Measurements from ENCODE around the gene CALR.
"Not testable (repeated sequence)": the region's sequence is repeated elsewhere in the genome, so short reads cannot be mapped to it uniquely, and the experiment has no call there.

The CALR gene

GRCh38 chr19:12937927-12938778, at the start of gene CALR:
TSS of gene CALR (plus strand) at chr19:12938609. CDS start at chr19:12938680, 71 bp downstream.
- peak; percentile 99 for DNase-seq

DNA sequence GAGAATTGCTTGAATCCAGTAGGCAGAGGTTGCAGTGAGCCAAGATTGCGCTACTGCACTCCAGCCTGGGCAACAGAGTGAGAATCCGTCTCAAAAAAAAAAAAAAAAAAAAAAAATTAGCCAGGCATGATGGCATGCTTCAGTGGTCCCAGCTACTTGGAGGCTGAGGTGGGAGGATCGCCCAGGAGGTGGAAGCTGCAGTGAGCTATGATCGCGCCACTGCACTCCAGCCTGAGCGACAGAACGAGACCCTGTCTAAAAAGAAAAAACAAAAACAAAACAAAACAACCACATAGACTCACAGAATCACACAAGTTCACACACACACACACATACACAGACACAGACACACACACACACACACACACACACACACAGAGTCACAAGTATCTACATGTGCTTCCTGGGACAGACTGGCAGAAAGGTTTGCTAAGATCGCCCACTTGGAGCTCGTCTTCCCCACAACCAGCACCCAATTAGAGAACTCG, 48.1 kb upstream of the CALR start:
- DNase-seq: not testable (repeated sequence)

GRCh38 chr19:12890787-12891552, 47.4 kb upstream of the CALR start, which contains the start of gene GCDH:
TSS of gene GCDH (plus strand) at chr19:12891160. CDS start at chr19:12891305, 145 bp downstream.
- peak; percentile 99 for DNase-seq

GRCh38 chr19:12891553-12892021, 46.8 kb upstream of the CALR start:
- DNase-seq: no peak

GRCh38 chr19:12893582-12893981, 44.8 kb upstream of the CALR start:
- DNase-seq: no peak

DNA sequence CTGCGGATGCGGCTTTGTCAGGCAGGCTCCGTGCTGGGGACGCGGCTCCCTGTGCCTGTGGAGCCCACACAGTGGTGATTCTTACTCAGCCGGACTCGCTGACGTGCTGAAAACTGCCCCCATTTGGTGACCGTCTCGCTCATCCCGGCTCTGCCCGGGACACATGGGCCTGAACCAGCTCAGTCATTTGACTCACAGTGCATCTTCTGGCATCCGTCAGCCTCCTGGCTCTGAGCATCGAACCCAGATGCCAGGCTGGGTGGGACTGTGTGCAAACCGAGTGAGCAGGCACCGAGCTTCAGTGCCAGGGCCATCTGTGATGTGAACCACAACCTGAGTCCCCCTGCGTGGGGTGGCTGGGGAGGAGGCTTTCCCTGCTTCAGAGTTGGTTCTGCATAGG, 41.9 kb upstream of the CALR start:
- no peak for DNase-seq

GRCh38 chr19:12899891-12900518, 38.4 kb upstream of the CALR start:
- DNase-seq: no peak

DNA sequence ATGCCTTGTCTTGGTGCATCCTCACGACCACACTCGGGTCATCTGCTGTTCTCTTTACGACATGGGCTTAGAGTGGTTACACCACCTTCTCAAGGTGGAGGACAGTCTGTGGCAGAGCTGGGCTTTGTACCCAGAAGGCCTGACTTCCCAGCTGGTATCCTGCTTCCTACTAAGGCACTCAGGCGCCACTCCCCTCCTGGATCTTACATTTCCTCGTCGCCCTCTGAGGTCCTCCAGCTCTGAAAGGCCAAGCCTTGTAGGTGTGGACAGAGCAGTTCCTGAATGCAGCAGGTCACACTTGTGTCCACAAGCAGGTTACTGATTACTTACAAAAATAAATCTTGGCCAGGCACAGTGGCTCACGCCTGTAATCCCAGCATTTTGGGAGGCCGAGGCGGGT, 31.2 kb upstream of the CALR start:
- DNase-seq: no peak

DNA sequence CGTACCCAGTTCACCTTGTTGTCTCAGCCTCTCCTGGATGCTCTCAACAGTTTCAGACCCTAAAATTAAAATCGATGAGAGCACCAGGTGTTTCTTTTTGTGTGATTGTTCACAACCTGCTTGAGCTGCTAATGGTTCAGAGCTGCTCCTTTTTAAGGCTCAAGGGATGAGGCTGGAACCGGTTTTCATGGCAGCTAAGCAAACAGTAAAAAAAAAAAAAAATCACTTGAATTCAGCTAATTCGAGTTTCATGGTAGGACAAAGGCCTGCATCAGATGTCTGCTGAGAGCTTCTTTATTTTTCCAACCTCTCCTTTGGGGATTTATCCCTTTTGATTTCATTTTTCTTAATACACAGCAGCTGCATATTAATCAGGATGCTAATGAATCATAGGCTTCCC, 25.8 kb upstream of the CALR start:
- DNase-seq: peak; percentile 75

GRCh38 chr19:12913011-12913561, 25.3 kb upstream of the CALR start:
- DNase-seq: peak; percentile 98

- no peak for DNase-seq
Observed at GRCh38 chr19:12913851-12914690, 24.3 kb upstream of the CALR start.

DNA sequence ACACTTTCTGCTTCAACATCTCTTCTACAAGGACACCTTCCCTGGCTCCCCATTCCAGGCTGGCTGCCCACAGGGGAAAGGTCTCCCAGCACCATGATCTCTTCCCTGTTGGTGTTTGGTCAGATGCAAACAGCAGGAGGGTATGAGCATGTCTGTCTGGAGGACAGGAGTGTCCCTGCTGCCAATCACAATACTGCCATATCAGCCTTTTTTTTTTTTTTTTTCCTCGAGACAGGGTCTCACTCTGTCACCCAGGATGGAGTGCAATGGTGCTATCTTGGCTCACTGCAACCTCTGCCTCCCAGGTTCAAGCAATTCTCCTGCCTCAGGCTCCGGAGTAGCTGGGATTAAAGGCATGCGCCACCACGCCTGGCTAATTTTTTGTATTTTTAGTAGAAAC, 22.5 kb upstream of the CALR start:
- DNase-seq: not testable (repeated sequence)

GRCh38 chr19:12918253-12918652, 20.2 kb upstream of the CALR start:
- no peak for DNase-seq

DNA sequence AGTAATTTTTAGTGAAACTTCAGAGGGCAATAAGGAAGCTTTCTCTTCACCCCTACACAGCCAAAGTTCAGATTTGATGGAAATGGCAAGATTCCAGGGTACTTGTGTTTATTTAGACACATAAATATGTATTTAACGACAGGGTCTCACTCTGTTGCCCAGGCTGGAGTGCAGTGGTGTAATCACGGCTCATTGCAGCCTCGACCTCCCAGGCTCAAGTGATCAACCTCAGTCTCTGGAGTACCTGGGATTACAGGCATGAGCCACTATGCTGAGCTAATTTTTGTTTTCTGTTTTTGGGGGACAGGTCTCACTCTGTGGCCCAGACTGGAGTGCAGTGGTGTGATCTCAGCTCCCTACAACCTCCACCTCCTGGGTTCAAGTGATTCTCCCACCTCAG, 17.4 kb upstream of the CALR start:
- no peak for DNase-seq

GRCh38 chr19:12922959-12923358, 15.4 kb upstream of the CALR start:
- no peak for DNase-seq

DNA sequence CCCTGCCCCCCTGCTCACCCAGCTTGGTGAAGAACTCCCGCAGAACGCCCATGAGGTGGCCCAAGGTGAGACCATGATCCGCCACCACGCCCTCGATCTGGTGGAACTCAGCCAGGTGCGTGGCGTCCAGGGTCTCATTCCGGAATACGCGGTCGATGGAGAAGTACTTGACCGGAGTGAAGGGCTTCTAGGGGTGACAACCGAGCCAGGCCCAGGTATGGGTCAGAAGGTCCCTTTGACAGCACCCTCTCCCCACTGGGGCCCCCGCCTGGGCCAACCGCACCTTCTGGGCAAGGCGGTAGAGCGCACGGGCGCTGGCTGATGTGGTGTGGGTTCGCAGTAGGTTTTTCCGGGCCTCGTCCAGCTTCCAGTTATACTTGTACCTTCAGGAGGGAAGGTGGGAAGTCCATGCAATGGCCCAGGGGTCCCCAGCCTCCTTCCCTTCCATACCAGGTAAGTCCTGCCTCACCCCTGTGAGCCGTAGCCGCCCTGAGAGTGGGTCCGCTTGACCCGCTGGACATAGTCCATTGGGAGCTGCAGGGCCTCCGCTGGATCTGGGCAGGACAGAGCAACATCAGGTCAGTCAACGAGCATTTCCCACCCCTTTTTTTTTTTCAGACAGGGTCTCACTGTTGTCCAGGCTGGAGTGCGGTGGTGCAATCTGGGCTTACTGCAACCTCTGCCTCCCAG, 13.6 kb upstream of the CALR start:
- no peak for DNase-seq

DNA sequence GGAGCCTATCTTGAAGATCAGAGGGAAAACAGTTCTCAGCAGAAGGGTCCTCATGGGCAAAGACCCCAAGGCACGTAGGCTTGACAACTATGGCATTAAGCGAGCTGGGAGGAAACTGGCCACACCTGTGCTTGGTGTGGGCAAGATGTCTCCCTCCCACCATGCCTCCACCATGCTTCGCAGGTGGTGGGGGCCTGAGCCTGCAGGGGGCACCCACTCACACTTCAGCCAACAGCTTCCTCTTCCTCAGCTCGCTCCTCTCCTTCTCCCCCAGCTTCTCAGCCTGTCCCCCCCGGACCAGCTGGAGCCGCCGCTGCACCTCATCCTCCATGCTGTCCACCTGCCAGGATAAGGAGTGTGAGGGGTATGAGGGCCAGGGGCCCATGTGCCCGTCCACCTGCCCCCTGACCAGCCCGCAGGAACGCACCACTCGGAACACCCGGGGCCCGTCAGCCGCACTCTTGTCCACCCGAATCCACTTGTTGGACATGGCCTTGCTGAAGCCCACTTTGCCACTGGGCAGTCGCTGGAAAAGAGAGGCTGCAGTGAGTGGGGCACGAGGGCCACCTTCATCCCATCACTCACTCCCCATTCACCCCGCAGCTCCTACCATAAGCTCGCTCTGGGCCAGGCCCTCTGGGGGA, 8.3 kb upstream of the CALR start:
- no peak for DNase-seq

DNA sequence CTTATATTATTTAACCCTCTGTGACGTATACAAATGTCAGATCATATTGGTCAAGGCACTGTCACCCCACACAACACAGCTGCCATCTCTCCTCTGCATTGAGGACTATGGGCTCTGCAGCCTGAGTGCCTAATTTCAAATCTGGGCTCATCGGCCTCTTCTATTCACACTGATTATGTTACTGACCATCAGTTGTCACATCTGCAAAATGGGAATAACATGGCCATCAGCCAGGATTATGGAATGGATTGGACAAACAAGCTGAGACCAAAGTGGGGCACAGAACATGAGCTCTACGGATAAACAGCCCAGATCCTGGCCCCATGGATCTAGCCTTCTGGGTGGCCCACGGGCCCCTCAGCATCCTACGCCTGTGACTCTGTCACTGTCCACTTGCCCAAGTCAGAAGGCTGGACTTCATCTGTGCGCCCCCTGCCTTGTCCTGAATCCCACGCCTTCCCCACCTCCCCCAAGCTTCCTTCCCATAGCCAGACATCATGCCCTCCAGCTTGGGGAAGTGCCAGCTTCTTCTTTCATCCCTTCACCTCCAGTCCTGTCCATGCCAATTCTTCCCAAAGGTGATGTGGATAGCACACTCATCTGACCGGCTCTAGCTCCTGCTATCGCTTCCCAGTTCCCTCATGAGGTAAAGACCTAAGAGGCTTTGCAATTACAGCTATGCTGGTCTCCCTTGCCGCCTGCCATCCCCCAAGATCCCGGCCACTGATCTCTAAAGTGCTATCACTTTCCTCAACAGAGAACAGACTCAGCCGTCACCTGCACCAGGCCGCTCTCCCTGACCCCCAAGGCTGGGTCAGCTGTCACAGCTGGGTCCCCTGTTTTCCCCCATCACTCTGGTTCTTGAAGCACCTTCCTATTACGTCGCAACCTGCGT, 5.8 kb upstream of the CALR start:
- no peak for DNase-seq

DNA sequence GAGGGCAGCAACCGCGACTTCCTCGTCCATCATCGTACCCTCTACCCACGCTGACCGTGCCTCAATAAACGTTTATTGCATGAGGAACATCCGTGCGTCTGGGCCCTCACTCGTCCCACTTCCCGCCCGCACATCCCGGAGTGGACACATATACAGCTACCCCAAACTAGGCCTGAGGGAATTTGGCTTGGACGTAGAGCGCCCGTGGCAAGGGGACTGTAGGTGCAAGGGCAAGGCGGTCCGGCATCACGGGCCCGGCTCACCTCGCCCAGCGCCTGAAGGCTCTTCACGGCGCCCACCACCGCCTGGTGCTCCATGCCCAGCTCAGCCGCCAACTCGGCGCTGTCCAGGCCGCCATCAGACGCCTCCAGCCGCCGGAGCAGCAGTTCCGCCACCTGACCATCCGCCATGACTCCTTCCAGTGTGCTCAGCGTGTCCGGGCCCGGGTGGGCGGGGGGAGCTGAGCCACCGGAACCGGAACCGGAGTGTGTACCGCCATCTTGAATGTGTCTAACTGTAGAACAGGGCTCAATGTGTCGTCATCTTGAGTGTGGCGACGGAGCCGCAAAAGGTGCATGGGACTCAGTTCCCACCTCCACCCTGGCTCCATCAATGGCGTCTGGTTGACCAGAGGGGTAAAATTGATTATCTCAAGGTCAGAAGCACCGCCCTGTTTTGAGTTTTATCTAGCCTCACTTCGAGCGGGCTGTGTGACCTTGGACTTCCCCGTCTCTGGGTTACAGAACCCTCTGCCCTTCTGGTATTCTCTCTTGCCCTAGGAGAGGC, 4.9 kb upstream of the CALR start, which contains the start of gene FARSA:
Gene FARSA (minus strand): TSS at position 425 of the 786 bp plus-strand sequence. CDS start 15 bp downstream, at position 410.
- peak; percentile 92 for DNase-seq
